Stimulated activated CD4-positive, alpha-beta T cell treated with anti-CD3 and anti-CD28 coated beads, Interleukin-4, amount 100 ng/mL, for 48 hours (primary cell): ENCODE data around the gene FGFR2.

Experiments used
- DNase-seq, 2 donors: peaks; one replicate each; pipeline ENCODE4 v3.0.0-alpha.2; 2020; ENCODE audit warnings: low read depth in 2 of 2

Gene FGFR2

GRCh38 chr10:121494296-121494695 lies 103.9 kb downstream of the FGFR2 start:
- no peak for DNase-seq

- DNase-seq: no peak
Observed at GRCh38 chr10:121493521-121493920, 104.7 kb downstream of the FGFR2 start.

- no peak for DNase-seq
Observed at GRCh38 chr10:121490871-121491519, 107.2 kb downstream of the FGFR2 start.

GRCh38 chr10:121485436-121486139 lies 112.7 kb downstream of the FGFR2 start:
- no peak for DNase-seq

- no peak for DNase-seq
Observed at GRCh38 chr10:121484816-121485215, 113.4 kb downstream of the FGFR2 start.

GRCh38 chr10:121484401-121484800 lies 113.8 kb downstream of the FGFR2 start:
- no peak for DNase-seq

- DNase-seq: no peak
Observed at GRCh38 chr10:121481180-121481579, 117.1 kb downstream of the FGFR2 start.

GRCh38 chr10:121478556-121478955 lies 119.7 kb downstream of the FGFR2 start:
- DNase-seq: no peak

GRCh38 chr10:121469797-121470606 lies 128.2 kb downstream of the FGFR2 start:
- DNase-seq: no peak

GRCh38 chr10:121468726-121469125 lies 129.5 kb downstream of the FGFR2 start:
- DNase-seq: no peak

- no peak for DNase-seq
Observed at GRCh38 chr10:121466424-121466823, 131.8 kb downstream of the FGFR2 start.

GRCh38 chr10:121465215-121465614 lies 133.0 kb downstream of the FGFR2 start:
- no peak for DNase-seq

- no peak for DNase-seq
Observed at GRCh38 chr10:121464517-121464916, 133.7 kb downstream of the FGFR2 start.

- no peak for DNase-seq
Observed at GRCh38 chr10:121462955-121463354, 135.3 kb downstream of the FGFR2 start.

GRCh38 chr10:121462281-121462680 lies 136.0 kb downstream of the FGFR2 start:
- DNase-seq: no peak

GRCh38 chr10:121461307-121461706 lies 136.9 kb downstream of the FGFR2 start:
- DNase-seq: no peak

GRCh38 chr10:121460733-121461132 lies 137.5 kb downstream of the FGFR2 start:
- DNase-seq: no peak

- no peak for DNase-seq
Observed at GRCh38 chr10:121459622-121460453, 138.4 kb downstream of the FGFR2 start.

GRCh38 chr10:121459279-121459621 lies 139.0 kb downstream of the FGFR2 start:
- DNase-seq: no peak

GRCh38 chr10:121457729-121458128 lies 140.5 kb downstream of the FGFR2 start:
- DNase-seq: no peak

GRCh38 chr10:121455377-121455776 lies 142.9 kb downstream of the FGFR2 start:
- DNase-seq: no peak

- no peak for DNase-seq
Observed at GRCh38 chr10:121454781-121455180, 143.5 kb downstream of the FGFR2 start.
